ENCODE results near the gene PALS1.

DNA sequence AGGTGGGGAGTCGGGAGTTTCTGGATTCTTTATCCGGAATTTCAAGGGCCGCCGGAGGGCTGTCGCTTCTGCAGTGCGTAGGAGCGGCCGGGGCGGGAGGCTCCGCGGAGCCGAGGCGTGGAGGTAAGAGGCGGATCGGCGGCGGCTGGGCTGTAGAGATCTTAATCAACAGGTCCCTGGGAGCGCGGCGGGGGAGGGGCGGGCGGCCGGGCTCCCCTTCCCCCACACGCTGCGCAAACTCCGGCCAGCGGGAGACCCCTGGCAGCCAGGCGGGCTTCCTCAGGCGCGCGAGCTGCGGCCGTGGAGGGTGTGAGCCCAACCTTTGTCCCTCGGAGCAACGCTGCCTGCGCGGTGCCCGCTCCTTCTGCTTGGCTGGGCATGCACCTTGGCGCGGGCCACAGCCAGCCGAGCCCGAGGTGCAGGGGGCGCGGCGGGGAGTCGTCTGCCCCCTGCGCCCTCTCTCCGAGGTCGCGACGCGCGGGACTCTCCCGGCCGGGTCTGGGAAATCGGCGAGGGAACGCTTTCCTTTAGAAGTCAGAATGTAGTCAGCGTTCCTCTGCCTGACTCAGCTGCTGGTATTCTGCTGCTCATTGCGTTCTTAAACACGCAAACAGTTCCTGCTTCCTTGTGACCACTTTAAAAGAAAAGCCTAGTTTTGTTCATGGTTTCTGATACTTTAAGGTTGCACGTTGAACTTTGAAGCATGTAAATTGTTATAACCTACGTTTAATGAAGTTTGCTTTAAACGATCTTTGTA is at the start of gene PALS1:
- TF ChIP-seq, protein P1, sequence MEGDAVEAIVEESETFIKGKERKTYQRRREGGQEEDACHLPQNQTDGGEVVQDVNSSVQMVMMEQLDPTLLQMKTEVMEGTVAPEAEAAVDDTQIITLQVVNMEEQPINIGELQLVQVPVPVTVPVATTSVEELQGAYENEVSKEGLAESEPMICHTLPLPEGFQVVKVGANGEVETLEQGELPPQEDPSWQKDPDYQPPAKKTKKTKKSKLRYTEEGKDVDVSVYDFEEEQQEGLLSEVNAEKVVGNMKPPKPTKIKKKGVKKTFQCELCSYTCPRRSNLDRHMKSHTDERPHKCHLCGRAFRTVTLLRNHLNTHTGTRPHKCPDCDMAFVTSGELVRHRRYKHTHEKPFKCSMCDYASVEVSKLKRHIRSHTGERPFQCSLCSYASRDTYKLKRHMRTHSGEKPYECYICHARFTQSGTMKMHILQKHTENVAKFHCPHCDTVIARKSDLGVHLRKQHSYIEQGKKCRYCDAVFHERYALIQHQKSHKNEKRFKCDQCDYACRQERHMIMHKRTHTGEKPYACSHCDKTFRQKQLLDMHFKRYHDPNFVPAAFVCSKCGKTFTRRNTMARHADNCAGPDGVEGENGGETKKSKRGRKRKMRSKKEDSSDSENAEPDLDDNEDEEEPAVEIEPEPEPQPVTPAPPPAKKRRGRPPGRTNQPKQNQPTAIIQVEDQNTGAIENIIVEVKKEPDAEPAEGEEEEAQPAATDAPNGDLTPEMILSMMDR (IDR thresholded peaks at IDR 0.05) = peak in 1 of 6 experiments; percentile 1
- peak in 2 of 4 donors; percentile 6 to 31 for TF ChIP-seq POLR2A (IDR thresholded peaks at IDR 0.05)
